WTC11 (cell line): ENCODE measurements around the gene KNG1. TPM values are rescaled to one million over a fixed set of nuclear protein-coding genes. Genes with fewer than 3 reads are reported as not detected.
"Not testable (repeated sequence)": the region's sequence is repeated elsewhere in the genome, so short reads cannot be mapped to it uniquely, and the experiment has no call there.

ENCODE experiments used
- ATAC-seq: fragments of 200-7000 bp; cut with Tn5 transposase; 2 replicates; pipeline ENCODE4 v1.10.0; 2021; ENCODE audit warnings: mild to moderate bottlenecking, moderate library complexity
- CTCF ChIA-PET: fragments of 300-600 bp; sonication (Branson Sonifier 250); formaldehyde crosslinking; loops from one replicate; lab custom pipeline; 2021; ENCODE audit warnings: antibody characterized with exemption; lab: Charles Lee
- POLR2A ChIA-PET: fragments of 350-600 bp; sonication (Branson Sonifier 250); formaldehyde crosslinking; loops from one replicate; lab custom pipeline; 2021; ENCODE audit warnings: antibody characterized with exemption; lab: Charles Lee
- DNase-seq: peaks from one replicate; pipeline ENCODE4 v3.0.0; 2021; ENCODE audit warnings: low spot score
- H3K27ac Mint-ChIP-seq: 2 replicates; pipeline ENCODE4 v1.8.0; 2021; ENCODE audit warnings: mixed read lengths
- H3K27me3 Mint-ChIP-seq: 2 replicates; pipeline ENCODE4 v1.8.0; 2021; ENCODE audit warnings: low read depth, mild to moderate bottlenecking, moderate library complexity, mixed read lengths
- H3K36me3 Mint-ChIP-seq: 2 replicates; pipeline ENCODE4 v1.8.0; 2021; ENCODE audit warnings: mixed read lengths
- H3K4me1 Mint-ChIP-seq: 2 replicates; pipeline ENCODE4 v1.8.0; 2022; ENCODE audit warnings: mixed read lengths
- H3K4me3 Mint-ChIP-seq: 2 replicates; pipeline ENCODE4 v1.8.0; 2021; ENCODE audit warnings: mild to moderate bottlenecking, moderate library complexity, mixed read lengths
- H3K9me3 Mint-ChIP-seq: 2 replicates; pipeline ENCODE4 v1.8.0; 2021; ENCODE audit warnings: mixed read lengths
- ESRRA ChIP-seq: sonication (generic); formaldehyde crosslinking; IDR thresholded peaks from 2 replicates; pipeline ENCODE4 v1.8.1; 2022; ENCODE audit warnings: mild to moderate bottlenecking, missing genetic modification reagents, borderline replicate concordance
- JUN ChIP-seq: sonication (generic); formaldehyde crosslinking; IDR thresholded peaks from 2 replicates; pipeline ENCODE4 v1.8.0; 2023; ENCODE audit warnings: mild to moderate bottlenecking, missing genetic modification reagents
- MXD4 ChIP-seq: fragments of 250-450 bp; sonication (Bioruptor Pico); IDR thresholded peaks from 2 replicates; pipeline ENCODE4 v1.8.0; 2021; ENCODE audit warnings: mild to moderate bottlenecking, moderate library complexity, borderline replicate concordance
- MYBL2 ChIP-seq: sonication (generic); formaldehyde crosslinking; IDR thresholded peaks from 2 replicates; pipeline ENCODE4 v1.8.1; 2023; ENCODE audit warnings: mild to moderate bottlenecking, moderate library complexity, missing genetic modification reagents
- NR1H2 ChIP-seq: sonication (generic); formaldehyde crosslinking; IDR thresholded peaks from 2 replicates; pipeline ENCODE4 v1.9.0; 2021; ENCODE audit warnings: mild to moderate bottlenecking, moderate library complexity, missing genetic modification reagents
- PREB ChIP-seq: sonication (generic); formaldehyde crosslinking; IDR thresholded peaks from 2 replicates; pipeline ENCODE4 v1.8.1; 2022; ENCODE audit warnings: mild to moderate bottlenecking, missing genetic modification reagents, moderate library complexity, borderline replicate concordance
- SP1 ChIP-seq: sonication (generic); formaldehyde crosslinking; conservative IDR thresholded peaks from 2 replicates; pipeline ENCODE4 v1.8.1; 2022; ENCODE audit warnings: missing genetic modification reagents
- TCF7 ChIP-seq: sonication (generic); formaldehyde crosslinking; IDR thresholded peaks from 2 replicates; pipeline ENCODE4 v1.8.0; 2022; ENCODE audit warnings: mild to moderate bottlenecking, low read depth, missing genetic modification reagents, moderate library complexity
- TP53 ChIP-seq: sonication (generic); formaldehyde crosslinking; IDR thresholded peaks from 2 replicates; pipeline ENCODE4 v1.8.1; 2023; ENCODE audit warnings: mild to moderate bottlenecking, missing genetic modification reagents
- ZNF121 ChIP-seq: sonication (generic); formaldehyde crosslinking; IDR thresholded peaks from 2 replicates; pipeline ENCODE4 v1.8.0; 2023; ENCODE audit warnings: missing genetic modification reagents
- ZNF396 ChIP-seq: fragments of 250-450 bp; sonication (Bioruptor Pico); IDR thresholded peaks from 2 replicates; pipeline ENCODE4 v1.8.0; 2021; ENCODE audit warnings: mild to moderate bottlenecking, moderate library complexity, borderline replicate concordance
- ZNF425 ChIP-seq: fragments of 250-450 bp; sonication (Bioruptor Pico); conservative IDR thresholded peaks from 2 replicates; pipeline ENCODE4 v1.9.0; 2021; ENCODE audit warnings: mild to moderate bottlenecking
- total RNA-seq: library from RNA; stranded (reverse); gene quantifications from 3 replicates; pipeline ENCODE4 v1.2.3, GENCODE V29; 2021
- TF ChIP-seq, protein P1 (sequence below): sonication (generic); formaldehyde crosslinking; IDR thresholded peaks from 2 replicates; pipeline ENCODE4 v1.8.0; 2023; ENCODE audit warnings: mild to moderate bottlenecking, missing genetic modification reagents
- TF ChIP-seq, protein P2 (sequence below): fragments of 250-450 bp; sonication (Bioruptor Pico); IDR thresholded peaks from 2 replicates; pipeline ENCODE4 v1.8.0; 2021; ENCODE audit warnings: mild to moderate bottlenecking
- TF ChIP-seq, protein P3 (sequence below): sonication (generic); formaldehyde crosslinking; IDR thresholded peaks from 2 replicates; pipeline ENCODE4 v1.8.1; 2022; ENCODE audit warnings: missing genetic modification reagents, borderline replicate concordance
- TF ChIP-seq, protein P4 (sequence below): sonication (generic); formaldehyde crosslinking; IDR thresholded peaks from 2 replicates; pipeline ENCODE4 v1.8.1; 2023; ENCODE audit warnings: mild to moderate bottlenecking, missing genetic modification reagents, moderate library complexity

Gene KNG1
- total RNA-seq, 1 experiment from 2014 or later = 0.13 TPM

- TF ChIP-seq SP1 (CRISPR knock-in tag) (no peak), MXD4 (no peak)
Observed at GRCh38 chr3:186700267-186700666, 16.9 kb upstream of the KNG1 start.

GRCh38 chr3:186702451-186702850 lies 14.7 kb upstream of the KNG1 start:
- DNase-seq, H3K27ac Mint-ChIP-seq, H3K36me3 Mint-ChIP-seq, CTCF ChIA-PET, H3K4me3 Mint-ChIP-seq, ATAC-seq, POLR2A ChIA-PET, H3K27me3 Mint-ChIP-seq, H3K9me3 Mint-ChIP-seq: not testable (repeated sequence)
- peaks cover 15% of the 10 kb centered on the region for H3K4me1 Mint-ChIP-seq

More at GRCh38 chr3:186700267-186700666, 16.9 kb upstream of the KNG1 start:
- no peaks in the 10 kb centered on the region for H3K27me3 Mint-ChIP-seq
- H3K27ac Mint-ChIP-seq = no peak overlapping the region
- no peak for ATAC-seq
- H3K9me3 Mint-ChIP-seq = no peaks in the 10 kb centered on the region
- peaks cover 15% of the 10 kb centered on the region for H3K4me1 Mint-ChIP-seq
- no peak overlapping the region for H3K4me3 Mint-ChIP-seq
- no peak for DNase-seq
- ChIA-PET CTCF (interaction anchor here (0.9 kb wide), 1 partner anchor 84 kb away, joined by 3 read pairs; no protein-coding TSS in a partner anchor), POLR2A (no interaction called here)
- H3K36me3 Mint-ChIP-seq = no peaks in the 10 kb centered on the region

GRCh38 chr3:186705882-186706780 lies 11.0 kb upstream of the KNG1 start:
- Mint-ChIP-seq H3K27me3 (no peaks in the 10 kb centered on the region), H3K4me3 (no peak overlapping the region), H3K36me3 (no peaks in the 10 kb centered on the region), H3K27ac (no peak overlapping the region), H3K4me1 (peaks cover 24% of the 10 kb centered on the region), H3K9me3 (peaks cover 8% of the 10 kb centered on the region)
- CTCF ChIA-PET = no interaction called here
- DNase-seq (no peak), ATAC-seq (no peak)
- TF ChIP-seq, protein P1, sequence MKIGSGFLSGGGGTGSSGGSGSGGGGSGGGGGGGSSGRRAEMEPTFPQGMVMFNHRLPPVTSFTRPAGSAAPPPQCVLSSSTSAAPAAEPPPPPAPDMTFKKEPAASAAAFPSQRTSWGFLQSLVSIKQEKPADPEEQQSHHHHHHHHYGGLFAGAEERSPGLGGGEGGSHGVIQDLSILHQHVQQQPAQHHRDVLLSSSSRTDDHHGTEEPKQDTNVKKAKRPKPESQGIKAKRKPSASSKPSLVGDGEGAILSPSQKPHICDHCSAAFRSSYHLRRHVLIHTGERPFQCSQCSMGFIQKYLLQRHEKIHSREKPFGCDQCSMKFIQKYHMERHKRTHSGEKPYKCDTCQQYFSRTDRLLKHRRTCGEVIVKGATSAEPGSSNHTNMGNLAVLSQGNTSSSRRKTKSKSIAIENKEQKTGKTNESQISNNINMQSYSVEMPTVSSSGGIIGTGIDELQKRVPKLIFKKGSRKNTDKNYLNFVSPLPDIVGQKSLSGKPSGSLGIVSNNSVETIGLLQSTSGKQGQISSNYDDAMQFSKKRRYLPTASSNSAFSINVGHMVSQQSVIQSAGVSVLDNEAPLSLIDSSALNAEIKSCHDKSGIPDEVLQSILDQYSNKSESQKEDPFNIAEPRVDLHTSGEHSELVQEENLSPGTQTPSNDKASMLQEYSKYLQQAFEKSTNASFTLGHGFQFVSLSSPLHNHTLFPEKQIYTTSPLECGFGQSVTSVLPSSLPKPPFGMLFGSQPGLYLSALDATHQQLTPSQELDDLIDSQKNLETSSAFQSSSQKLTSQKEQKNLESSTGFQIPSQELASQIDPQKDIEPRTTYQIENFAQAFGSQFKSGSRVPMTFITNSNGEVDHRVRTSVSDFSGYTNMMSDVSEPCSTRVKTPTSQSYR (CRISPR knock-in tag) = no peak
- TF ChIP-seq, protein P2, sequence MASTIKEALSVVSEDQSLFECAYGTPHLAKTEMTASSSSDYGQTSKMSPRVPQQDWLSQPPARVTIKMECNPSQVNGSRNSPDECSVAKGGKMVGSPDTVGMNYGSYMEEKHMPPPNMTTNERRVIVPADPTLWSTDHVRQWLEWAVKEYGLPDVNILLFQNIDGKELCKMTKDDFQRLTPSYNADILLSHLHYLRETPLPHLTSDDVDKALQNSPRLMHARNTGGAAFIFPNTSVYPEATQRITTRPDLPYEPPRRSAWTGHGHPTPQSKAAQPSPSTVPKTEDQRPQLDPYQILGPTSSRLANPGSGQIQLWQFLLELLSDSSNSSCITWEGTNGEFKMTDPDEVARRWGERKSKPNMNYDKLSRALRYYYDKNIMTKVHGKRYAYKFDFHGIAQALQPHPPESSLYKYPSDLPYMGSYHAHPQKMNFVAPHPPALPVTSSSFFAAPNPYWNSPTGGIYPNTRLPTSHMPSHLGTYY = no peak
- TF ChIP-seq TCF7 (CRISPR knock-in tag) = no peak
- POLR2A ChIA-PET = no interaction called here

DNA sequence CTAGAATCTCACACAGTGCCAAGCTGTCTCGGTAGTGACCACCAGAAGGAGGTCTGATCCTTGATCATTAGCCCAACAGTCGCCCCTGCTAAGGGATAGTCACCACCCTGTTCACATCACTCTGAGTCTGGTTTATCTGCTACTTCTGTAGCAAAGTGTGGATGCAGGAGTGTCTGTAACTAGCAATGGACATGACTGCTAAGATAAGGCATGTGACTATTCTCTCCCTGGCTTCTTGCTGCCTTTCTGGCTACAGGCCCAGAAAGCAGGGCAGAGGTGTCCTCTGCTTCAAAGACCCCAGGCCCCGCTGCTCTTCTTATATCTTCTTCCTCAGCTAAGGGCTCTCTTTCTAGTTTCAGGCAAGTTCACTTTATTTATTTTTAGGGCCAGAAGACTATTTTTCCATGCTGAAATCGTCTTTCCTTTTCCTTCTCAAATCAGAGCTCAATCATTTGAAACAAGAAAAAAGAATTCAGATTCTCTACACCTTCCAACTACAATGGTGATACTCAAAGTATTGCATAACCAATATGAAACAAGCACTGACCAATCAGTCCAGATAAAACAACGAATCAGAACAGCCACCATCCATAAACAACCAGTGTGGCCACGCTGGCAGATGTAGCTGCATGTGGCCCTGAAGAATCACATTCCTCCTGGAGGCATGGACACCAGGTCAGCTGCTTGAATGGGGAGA lies 8.0 kb upstream of the KNG1 start:
- Mint-ChIP-seq H3K4me1 (peaks cover 14% of the 10 kb centered on the region), H3K27me3 (0 out of 2 replicates have a peak, but pooled peaks cover 2% of the 10 kb centered on the region), H3K27ac (no peak overlapping the region), H3K36me3 (no peaks in the 10 kb centered on the region), H3K4me3 (no peak overlapping the region), H3K9me3 (peaks cover 12% of the 10 kb centered on the region)
- ATAC-seq = no peak
- no peak for DNase-seq
- ChIA-PET POLR2A (no interaction called here), CTCF (no interaction called here)
- TF ChIP-seq MYBL2 (CRISPR knock-in tag) (no peak), ZNF396 (CRISPR knock-in tag) (no peak), PREB (CRISPR knock-in tag) (no peak), TP53 (CRISPR knock-in tag) (no peak), MXD4 (no peak), JUN (CRISPR knock-in tag) (no peak), ZNF121 (CRISPR knock-in tag) (no peak), ZNF425 (CRISPR knock-in tag) (no peak), NR1H2 (CRISPR knock-in tag) (no peak), ESRRA (CRISPR knock-in tag) (no peak)
- TF ChIP-seq, protein P3, sequence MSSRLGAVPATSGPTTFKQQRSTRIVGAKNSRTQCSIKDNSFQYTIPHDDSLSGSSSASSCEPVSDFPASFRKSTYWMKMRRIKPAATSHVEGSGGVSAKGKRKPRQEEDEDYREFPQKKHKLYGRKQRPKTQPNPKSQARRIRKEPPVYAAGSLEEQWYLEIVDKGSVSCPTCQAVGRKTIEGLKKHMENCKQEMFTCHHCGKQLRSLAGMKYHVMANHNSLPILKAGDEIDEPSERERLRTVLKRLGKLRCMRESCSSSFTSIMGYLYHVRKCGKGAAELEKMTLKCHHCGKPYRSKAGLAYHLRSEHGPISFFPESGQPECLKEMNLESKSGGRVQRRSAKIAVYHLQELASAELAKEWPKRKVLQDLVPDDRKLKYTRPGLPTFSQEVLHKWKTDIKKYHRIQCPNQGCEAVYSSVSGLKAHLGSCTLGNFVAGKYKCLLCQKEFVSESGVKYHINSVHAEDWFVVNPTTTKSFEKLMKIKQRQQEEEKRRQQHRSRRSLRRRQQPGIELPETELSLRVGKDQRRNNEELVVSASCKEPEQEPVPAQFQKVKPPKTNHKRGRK = no peak
- TF ChIP-seq, protein P4, sequence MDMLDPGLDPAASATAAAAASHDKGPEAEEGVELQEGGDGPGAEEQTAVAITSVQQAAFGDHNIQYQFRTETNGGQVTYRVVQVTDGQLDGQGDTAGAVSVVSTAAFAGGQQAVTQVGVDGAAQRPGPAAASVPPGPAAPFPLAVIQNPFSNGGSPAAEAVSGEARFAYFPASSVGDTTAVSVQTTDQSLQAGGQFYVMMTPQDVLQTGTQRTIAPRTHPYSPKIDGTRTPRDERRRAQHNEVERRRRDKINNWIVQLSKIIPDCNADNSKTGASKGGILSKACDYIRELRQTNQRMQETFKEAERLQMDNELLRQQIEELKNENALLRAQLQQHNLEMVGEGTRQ = no peak
